Measurements from ENCODE around the gene RHOBTB3.
A peak's percentile ranks its signal among the peaks of the same experiment; 100 is the strongest.

RHOBTB3 gene

GRCh38 chr5:95842854-95843544, 111.9 kb downstream of the RHOBTB3 start:
- DNase-seq, result peak; percentile 69

GRCh38 chr5:95843733-95844223, 112.6 kb downstream of the RHOBTB3 start:
- DNase-seq, result no peak

- DNase-seq, result no peak
These were observed 114.3 kb downstream of the RHOBTB3 start for GRCh38 chr5:95845391-95845790.
